Transverse colon (tissue), 4 donors: ENCODE measurements around the gene RCSD1. TPM values are rescaled to one million over a fixed set of nuclear protein-coding genes. Genes with fewer than 3 reads are reported as not detected.

Source experiments
- DNase-seq: peaks from one replicate; pipeline ENCODE4 v3.0.0-alpha.2; 2019
- H3K27ac ChIP-seq, 4 donors: fragments of 200-600 bp; sonication (generic); 2 replicates each; pipeline ENCODE4 v1.5.1; 2016 to 2018; ENCODE audit warnings: inconsistent platforms in 4 of 4
- H3K27me3 ChIP-seq: fragments of 200-600 bp; sonication (generic); 2 replicates; pipeline ENCODE4 v1.5.1; 2017; ENCODE audit warnings: inconsistent platforms
- H3K36me3 ChIP-seq, 4 donors: fragments of 200-600 bp; sonication (generic); 2 replicates each; pipeline ENCODE4 v1.5.1; 2017 to 2019; ENCODE audit warnings: inconsistent platforms in 4 of 4
- H3K4me1 ChIP-seq, 4 donors: fragments of 200-600 bp; sonication (generic); 2 replicates each; pipeline ENCODE4 v1.5.1; 2017 to 2020; ENCODE audit warnings: inconsistent platforms in 4 of 4
- H3K4me3 ChIP-seq, 4 donors: fragments of 200-600 bp; sonication (generic); 1 replicate in 1 of 4; 2 replicates in 3 of 4; pipeline versions ENCODE4 v1.5.1 to v1.6.1; 2017 to 2019; ENCODE audit warnings: inconsistent platforms in 4 of 4
- H3K9me3 ChIP-seq, 2 donors: fragments of 200-600 bp; sonication (generic); 2 replicates each; pipeline ENCODE4 v1.5.1; 2017 to 2019; ENCODE audit warnings: inconsistent platforms in 2 of 2
- EP300 ChIP-seq: sonication (generic); formaldehyde crosslinking; IDR thresholded peaks from one replicate; pipeline ENCODE4 v1.6.1; 2017; ENCODE audit warnings: antibody characterized with exemption, low read depth
- POLR2A ChIP-seq: fragments of 450-650 bp; IDR thresholded peaks from one replicate; pipeline ENCODE4 v1.6.1; 2016; ENCODE audit warnings: antibody characterized with exemption, mild to moderate bottlenecking, moderate library complexity
- POLR2AphosphoS5 ChIP-seq, 3 donors: sonication (generic); formaldehyde crosslinking; IDR thresholded peaks; one replicate each; pipeline ENCODE4 v1.6.1; 2016; ENCODE audit warnings: antibody characterized with exemption in 3 of 3
- WGBS, 2 donors: methylation state at CpG; one replicate each; pipeline ENCODE4 v1.1.5; 2018; ENCODE audit warnings: low coverage in 1 of 2; 5-methylcytosine and 5-hydroxymethylcytosine counted together
- in situ Hi-C, 4 donors: fragments of 200-750 bp; cut with MboI; loops; one replicate each; pipeline versions ENCODE4 v1.15.0 to v1.15.1; 2017; ENCODE audit warnings: low sequenced_read_pairs in 3 of 4, low pct_ligation_motif_present in 1 of 4, low pct_unique_long_range_greater_than_20kb in 1 of 4
- intact Hi-C: fragments of 100-400 bp; cut with DNase I; formaldehyde crosslinking; loops from one replicate; pipeline ENCODE4 v1.15.1; 2023; ENCODE audit warnings: low total_unique reads
- total RNA-seq, 4 donors: library from RNA; depleted of rRNA; stranded (reverse); fragments of >200 nt; gene quantifications; one replicate each; pipeline ENCODE4 v1.1.0, GENCODE V29; 2016
- TF ChIP-seq, protein P1 (sequence below), 5 experiments: fragments of 200-600 bp in 3 of 5; fragments of 450-650 bp in 2 of 5; sonication (generic) in 3 of 5; IDR thresholded peaks; 1 replicate in 2 of 5; 2 replicates in 3 of 5; pipeline ENCODE4 v1.5.1; 2016 to 2017; ENCODE audit warnings: antibody characterized with exemption in 5 of 5, inconsistent platforms in 3 of 5, mild to moderate bottlenecking in 2 of 5, moderate library complexity in 1 of 5

Gene RCSD1
- total RNA-seq, 4 donors from 2014 or later, result 6.0 to 29.2 (median 15.9) TPM

DNA sequence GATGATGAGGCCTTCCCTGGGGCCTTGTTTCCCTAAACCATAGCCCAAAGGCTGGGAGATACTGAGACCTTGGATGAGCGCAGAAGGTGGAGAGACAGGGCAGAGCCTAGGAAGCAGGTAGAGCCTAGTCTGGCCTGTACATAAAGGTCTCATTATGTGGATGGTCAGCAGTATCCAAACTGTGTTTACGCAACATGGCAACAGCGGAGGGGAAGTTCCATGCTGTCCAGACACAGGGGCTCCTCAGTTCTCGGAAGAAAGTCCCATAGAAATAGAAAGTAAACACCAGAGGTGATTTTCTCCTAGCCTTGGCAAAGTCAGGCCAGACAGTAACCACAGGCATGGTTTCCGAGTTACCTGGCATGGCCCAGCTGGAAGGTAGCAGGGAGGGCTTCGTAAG lies 49.7 kb downstream of the RCSD1 start:
- no peak for DNase-seq
- Histone ChIP-seq H3K36me3 (no peaks in the 10 kb centered on the region), H3K27ac (no peak overlapping the region), H3K27me3 (no peaks in the 10 kb centered on the region), H3K4me1 (peaks cover 0 to 40% (median 11%) of the 10 kb centered on the region in 4 donors), H3K4me3 (no peak overlapping the region), H3K9me3 (no peaks in the 10 kb centered on the region)
- intact Hi-C loops, result no loop called here
- 83 to 86% methylated on average over 2 to 6 of the region's 6 CpGs for WGBS, 2 donors
- in situ Hi-C loops, result loop anchor here in 1 of 4 donors (5.0 kb wide), 1 partner anchor 77 kb away; no protein-coding TSS in a partner anchor
- TF ChIP-seq, protein P1, sequence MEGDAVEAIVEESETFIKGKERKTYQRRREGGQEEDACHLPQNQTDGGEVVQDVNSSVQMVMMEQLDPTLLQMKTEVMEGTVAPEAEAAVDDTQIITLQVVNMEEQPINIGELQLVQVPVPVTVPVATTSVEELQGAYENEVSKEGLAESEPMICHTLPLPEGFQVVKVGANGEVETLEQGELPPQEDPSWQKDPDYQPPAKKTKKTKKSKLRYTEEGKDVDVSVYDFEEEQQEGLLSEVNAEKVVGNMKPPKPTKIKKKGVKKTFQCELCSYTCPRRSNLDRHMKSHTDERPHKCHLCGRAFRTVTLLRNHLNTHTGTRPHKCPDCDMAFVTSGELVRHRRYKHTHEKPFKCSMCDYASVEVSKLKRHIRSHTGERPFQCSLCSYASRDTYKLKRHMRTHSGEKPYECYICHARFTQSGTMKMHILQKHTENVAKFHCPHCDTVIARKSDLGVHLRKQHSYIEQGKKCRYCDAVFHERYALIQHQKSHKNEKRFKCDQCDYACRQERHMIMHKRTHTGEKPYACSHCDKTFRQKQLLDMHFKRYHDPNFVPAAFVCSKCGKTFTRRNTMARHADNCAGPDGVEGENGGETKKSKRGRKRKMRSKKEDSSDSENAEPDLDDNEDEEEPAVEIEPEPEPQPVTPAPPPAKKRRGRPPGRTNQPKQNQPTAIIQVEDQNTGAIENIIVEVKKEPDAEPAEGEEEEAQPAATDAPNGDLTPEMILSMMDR (IDR thresholded peaks at IDR 0.05), result no peak

DNA sequence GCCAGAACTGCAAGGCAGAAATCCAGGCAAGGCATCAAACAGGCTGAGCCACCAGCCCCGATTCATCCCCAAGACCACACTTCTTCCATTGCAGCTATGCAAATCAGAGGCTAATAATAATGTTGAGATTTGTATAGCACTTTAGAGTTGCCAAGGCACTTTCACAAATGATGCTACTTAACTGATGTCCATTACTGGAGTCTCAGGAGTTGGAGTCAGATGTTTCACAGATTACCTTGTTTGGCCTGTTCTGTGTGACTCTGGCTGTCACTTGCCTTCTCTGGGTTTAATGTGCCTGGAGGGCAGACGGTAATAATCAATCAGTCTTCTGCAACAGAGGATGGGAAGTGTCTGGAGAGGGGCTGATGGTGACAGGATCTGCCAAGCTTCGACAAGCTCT lies 51.0 kb downstream of the RCSD1 start:
- H3K27ac ChIP-seq, result peak overlapping the region in 1 of 4 donors; percentile 1
- intact Hi-C loops, result no loop called here
- in situ Hi-C loops, result loop anchor here in 1 of 4 donors (5.0 kb wide), 1 partner anchor 79 kb away; no protein-coding TSS in a partner anchor
- H3K36me3 ChIP-seq, result no peaks in the 10 kb centered on the region
- H3K4me3 ChIP-seq, result no peak overlapping the region
- DNase-seq, result no peak
- TF ChIP-seq, protein P1 (IDR thresholded peaks at IDR 0.05), result no peak
- TF ChIP-seq EP300 (no peak), POLR2A (no peak), POLR2AphosphoS5 (IDR thresholded peaks at IDR 0.05) (no peak)
- WGBS, 2 donors, result 70 to 83% methylated on average over 1 to 3 of the region's 3 CpGs
- no peaks in the 10 kb centered on the region for H3K27me3 ChIP-seq
- peaks cover 0 to 49% (median 11%) of the 10 kb centered on the region in 4 donors for H3K4me1 ChIP-seq
- no peaks in the 10 kb centered on the region for H3K9me3 ChIP-seq

DNA sequence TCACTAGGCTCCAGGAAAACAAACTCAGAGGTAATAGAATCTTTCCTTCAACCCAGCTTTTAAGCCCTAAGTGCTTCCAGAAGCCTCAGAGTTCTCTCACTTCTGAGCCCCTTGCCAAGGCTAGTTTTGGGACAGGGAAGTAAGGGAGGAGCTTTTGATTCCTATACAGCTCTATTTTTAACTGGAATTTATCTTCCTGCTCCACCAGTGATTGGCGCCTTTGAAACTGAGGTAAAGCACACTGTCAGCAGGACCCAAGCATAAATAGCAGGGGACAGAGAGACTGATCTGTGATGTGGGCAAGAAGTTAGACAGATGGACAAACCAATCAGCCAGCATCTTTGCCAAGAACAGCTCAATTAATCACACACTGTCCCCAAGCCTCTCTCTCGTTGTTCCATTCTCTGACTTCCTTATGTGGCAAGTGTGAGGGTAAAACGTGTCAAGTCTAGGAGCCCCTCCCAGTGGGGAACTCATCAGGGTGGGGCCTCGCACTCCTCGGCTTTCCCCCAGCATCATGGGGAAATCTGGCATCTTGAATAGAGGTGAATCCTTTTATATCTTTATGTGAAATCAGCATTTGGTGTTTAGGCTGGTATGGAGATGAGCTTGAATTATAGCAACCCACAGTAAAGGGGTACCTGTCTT lies 51.5 kb downstream of the RCSD1 start:
- Histone ChIP-seq H3K4me1 (peaks cover 0 to 51% (median 11%) of the 10 kb centered on the region in 4 donors), H3K9me3 (no peaks in the 10 kb centered on the region), H3K27ac (peak overlapping the region in 1 of 4 donors; percentile 1), H3K27me3 (no peaks in the 10 kb centered on the region), H3K36me3 (no peaks in the 10 kb centered on the region), H3K4me3 (no peak overlapping the region)
- in situ Hi-C loops (loop anchor here in 1 of 4 donors (5.0 kb wide), 1 partner anchor 79 kb away; no protein-coding TSS in a partner anchor), intact Hi-C loops (no loop called here)
- no peak for DNase-seq
- TF ChIP-seq POLR2A, result no peak
- TF ChIP-seq EP300, result no peak
- no peak for TF ChIP-seq POLR2AphosphoS5 (IDR thresholded peaks at IDR 0.05)
- TF ChIP-seq, protein P1 (IDR thresholded peaks at IDR 0.05), result no peak
- 60 to 70% methylated on average over 1 to 5 of the region's 5 CpGs for WGBS, 2 donors

DNA sequence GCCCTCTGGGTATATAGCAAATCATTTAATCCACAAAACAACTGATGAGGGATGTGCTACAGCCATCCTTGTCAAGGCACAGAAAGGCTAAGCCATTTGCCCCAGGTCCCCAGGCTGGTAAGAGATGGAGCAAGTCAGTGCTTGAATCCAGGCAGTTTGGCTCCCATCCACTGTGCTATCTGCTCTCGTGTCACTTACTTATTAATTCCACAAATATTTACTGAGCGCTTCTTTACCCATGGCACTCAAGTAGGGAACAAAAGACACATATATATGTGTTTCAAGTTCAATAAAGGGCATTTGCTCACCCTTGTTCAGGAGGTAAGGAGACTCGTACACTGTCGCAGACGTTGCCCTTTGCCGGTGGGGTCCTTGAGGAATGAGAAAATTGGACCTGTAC lies 53.2 kb downstream of the RCSD1 start:
- Histone ChIP-seq H3K4me3 (no peak overlapping the region), H3K9me3 (no peaks in the 10 kb centered on the region), H3K27me3 (no peaks in the 10 kb centered on the region), H3K36me3 (no peaks in the 10 kb centered on the region), H3K4me1 (peaks cover 0 to 53% (median 13%) of the 10 kb centered on the region in 4 donors), H3K27ac (peak overlapping the region in 3 of 4 donors; percentile 44 to 75 (median 63))
- in situ Hi-C loops, result loop anchor here in 1 of 4 donors (5.0 kb wide), 1 partner anchor 81 kb away; no protein-coding TSS in a partner anchor
- no peak for TF ChIP-seq POLR2AphosphoS5 (IDR thresholded peaks at IDR 0.05)
- no peak for TF ChIP-seq POLR2A
- TF ChIP-seq, protein P1 (IDR thresholded peaks at IDR 0.05), result no peak
- TF ChIP-seq EP300, result no peak
- WGBS, 2 donors, result 80 to 86% methylated on average over 1 to 6 of the region's 6 CpGs
- intact Hi-C loops, result no loop called here
- no peak for DNase-seq
